HEK293T (cell line): ENCODE measurements around the gene LSAMP.

Experiments used
- BHLHE40 ChIP-seq: fragments of 450-650 bp; IDR thresholded peaks from 2 replicates; pipeline ENCODE4 v1.6.1; 2016; ENCODE audit warnings: mild to moderate bottlenecking, moderate library complexity, borderline replicate concordance
- CTBP1 ChIP-seq: fragments of 450-650 bp; IDR thresholded peaks from 2 replicates; pipeline ENCODE4 v1.6.1; 2016; ENCODE audit warnings: borderline replicate concordance
- ELF4 ChIP-seq: fragments of 450-650 bp; IDR thresholded peaks from 2 replicates; pipeline ENCODE4 v1.6.1; 2017; ENCODE audit warnings: antibody characterized with exemption
- FOXA1 ChIP-seq: fragments of 450-650 bp; IDR thresholded peaks from 2 replicates; pipeline ENCODE4 v1.6.1; 2016; ENCODE audit warnings: mild to moderate bottlenecking
- FOXM1 ChIP-seq: fragments of 450-650 bp; IDR thresholded peaks from 2 replicates; pipeline ENCODE4 v1.6.1; 2017; ENCODE audit warnings: mild to moderate bottlenecking, borderline replicate concordance
- HDGF ChIP-seq: fragments of 450-650 bp; IDR thresholded peaks from 2 replicates; pipeline ENCODE4 v1.6.1; 2017; ENCODE audit warnings: antibody characterized with exemption, borderline replicate concordance
- L3MBTL2 ChIP-seq: fragments of 450-650 bp; conservative IDR thresholded peaks from 2 replicates; pipeline ENCODE4 v1.6.1; 2016; ENCODE audit warnings: mild to moderate bottlenecking
- SP1 ChIP-seq: fragments of 450-650 bp; IDR thresholded peaks from 2 replicates; pipeline ENCODE4 v1.6.1; 2017
- SUZ12 ChIP-seq: fragments of 450-650 bp; IDR thresholded peaks from 2 replicates; pipeline ENCODE4 v1.6.1; 2016; ENCODE audit warnings: mild to moderate bottlenecking
- TARDBP ChIP-seq: fragments of 450-650 bp; IDR thresholded peaks from 2 replicates; pipeline ENCODE4 v1.6.1; 2016
- ZNF384 ChIP-seq: fragments of 450-650 bp; IDR thresholded peaks from 2 replicates; pipeline ENCODE4 v1.6.1; 2016

DNA sequence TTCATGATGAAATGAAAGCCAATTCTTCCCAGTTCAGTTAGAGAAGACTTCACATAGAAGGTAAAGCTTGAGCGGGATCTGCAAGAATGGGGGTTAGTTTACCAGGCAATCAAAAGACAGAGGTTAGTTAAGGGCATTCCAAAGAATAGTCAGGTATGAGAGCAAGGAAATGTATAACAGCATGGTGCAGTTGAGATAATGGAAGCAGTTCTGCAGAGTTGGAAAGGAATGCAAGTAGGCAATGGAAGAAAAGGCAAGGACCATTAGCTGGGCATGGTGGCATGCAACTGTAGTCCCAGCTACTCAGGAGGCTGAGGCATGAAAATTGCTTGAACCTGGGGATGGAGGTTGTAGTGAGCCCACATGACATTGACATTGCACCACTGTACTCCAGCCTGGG lies 55.0 kb downstream of the LSAMP start:
- no peak for TF ChIP-seq TARDBP
- no peak for TF ChIP-seq ELF4
- no peak for TF ChIP-seq ZNF384
- TF ChIP-seq BHLHE40 = no peak
- no peak for TF ChIP-seq SP1
- TF ChIP-seq CTBP1 = no peak
- TF ChIP-seq FOXM1 = no peak
- no peak for TF ChIP-seq FOXA1
- no peak for TF ChIP-seq L3MBTL2
- TF ChIP-seq SUZ12 = no peak
- no peak for TF ChIP-seq HDGF
